GM13976 (cell line): ENCODE data around the gene PPP3R2.
A peak's percentile ranks its signal among the peaks of the same experiment; 100 is the strongest.

Source experiments
- DNase-seq: peaks from one replicate; pipeline ENCODE4 v3.0.0; 2012; ENCODE audit warnings: low spot score
- CTCF ChIP-seq: IDR thresholded peaks from 2 replicates; pipeline ENCODE4 v1.5.1; 2012; ENCODE audit warnings: borderline replicate concordance, mild to moderate bottlenecking; ENCODE audit not compliant: insufficient read depth; ENCODE audit errors: extremely low read depth, missing control alignments, control extremely low read depth
- in situ Hi-C: fragments of 300-500 bp; cut with MboI; formaldehyde crosslinking; loops from one replicate; pipeline ENCODE4 v1.12.0; 2022; ENCODE audit warnings: low sequenced_read_pairs, mixed read lengths, inconsistent platforms; ENCODE audit not compliant: unreplicated experiment

The PPP3R2 gene

GRCh38 chr9:101618698-101619097 is 23.9 kb upstream of the PPP3R2 start:
- in situ Hi-C loops = no loop called here
- DNase-seq = no peak
- TF ChIP-seq CTCF = no peak

GRCh38 chr9:101605547-101605946 is 10.8 kb upstream of the PPP3R2 start:
- in situ Hi-C loops = no loop called here
- DNase-seq = no peak
- TF ChIP-seq CTCF = no peak

- in situ Hi-C loops = no loop called here
- TF ChIP-seq CTCF = no peak
- no peak for DNase-seq
These were observed 9.5 kb upstream of the PPP3R2 start for GRCh38 chr9:101604296-101604695.

- in situ Hi-C loops = no loop called here
These were observed 7.4 kb upstream of the PPP3R2 start for GRCh38 chr9:101601904-101602765.

GRCh38 chr9:101593345-101593744 is 1.4 kb downstream of the PPP3R2 start:
- TF ChIP-seq CTCF = no peak
- no peak for DNase-seq
- in situ Hi-C loops = no loop called here

More at GRCh38 chr9:101601904-101602765, 7.4 kb upstream of the PPP3R2 start:
- DNase-seq = peak; percentile 41
- peak; percentile 45 for TF ChIP-seq CTCF

- TF ChIP-seq CTCF = no peak
- DNase-seq = no peak
- in situ Hi-C loops = no loop called here
These were observed 2.0 kb downstream of the PPP3R2 start for GRCh38 chr9:101592788-101593187.
